Mucosa of rectum (tissue), 2 donors: ENCODE results near the gene C5.

Source experiments
- H3K27ac ChIP-seq, 2 donors: one replicate each; pipeline ENCODE4 v1.7.0; 2013; ENCODE audit warnings: inconsistent platforms in 2 of 2, low read depth in 2 of 2, low read length in 2 of 2
- H3K27me3 ChIP-seq, 2 donors: one replicate each; pipeline ENCODE4 v1.7.0; 2013; ENCODE audit warnings: low read length in 2 of 2; ENCODE audit not compliant: control insufficient read depth in 2 of 2, insufficient read depth in 2 of 2
- H3K36me3 ChIP-seq, 2 donors: one replicate each; pipeline ENCODE4 v1.7.0; 2013; ENCODE audit warnings: low read length in 2 of 2; ENCODE audit not compliant: control insufficient read depth in 2 of 2, insufficient read depth in 2 of 2
- H3K4me1 ChIP-seq, 2 donors: one replicate each; pipeline ENCODE4 v1.7.0; 2013; ENCODE audit warnings: low read length in 2 of 2, mild to moderate bottlenecking in 1 of 2; ENCODE audit not compliant: control insufficient read depth in 2 of 2, insufficient read depth in 2 of 2
- H3K4me3 ChIP-seq, 2 donors: one replicate each; pipeline ENCODE4 v1.7.0; 2013; ENCODE audit warnings: low read length in 2 of 2
- H3K9ac ChIP-seq, 2 donors: one replicate each; pipeline ENCODE4 v1.7.0; 2013; ENCODE audit warnings: low read length in 2 of 2, low read depth in 1 of 2, mild to moderate bottlenecking in 1 of 2
- H3K9me3 ChIP-seq, 2 donors: one replicate each; pipeline ENCODE4 v1.7.0; 2013; ENCODE audit warnings: low read length in 2 of 2; ENCODE audit not compliant: control insufficient read depth in 2 of 2
- donor health status: healthy.
- donor health status: Normal muscosa, but diverticular disease.

Gene C5

GRCh38 chr9:120970244-120970643, 79.8 kb downstream of the C5 start:
- Histone ChIP-seq H3K36me3 (no peaks in the 10 kb centered on the region), H3K27me3 (no peaks in the 10 kb centered on the region), H3K4me3 (no peak overlapping the region), H3K4me1 (no peaks in the 10 kb centered on the region), H3K9ac (no peak overlapping the region), H3K9me3 (no peaks in the 10 kb centered on the region), H3K27ac (no peak overlapping the region)

DNA sequence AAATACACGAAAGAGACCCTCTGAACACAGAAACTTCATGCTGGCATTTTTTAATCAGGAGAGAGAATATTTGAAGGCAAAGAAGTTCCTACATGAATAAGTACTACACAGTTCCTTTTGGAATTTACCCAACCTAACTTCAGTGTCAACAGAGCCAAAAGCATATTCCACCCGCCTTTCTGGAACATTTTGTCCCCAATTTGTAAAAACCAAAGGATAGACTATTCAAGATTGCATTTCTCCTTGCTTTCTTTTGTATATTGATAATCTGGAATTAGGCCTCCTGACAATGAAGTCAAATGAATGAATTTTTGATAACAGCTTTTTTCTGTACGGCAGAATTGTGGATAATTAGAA, 84.1 kb downstream of the C5 start:
- Histone ChIP-seq H3K9me3 (no peaks in the 10 kb centered on the region), H3K9ac (no peak overlapping the region), H3K27ac (no peak overlapping the region), H3K36me3 (no peaks in the 10 kb centered on the region), H3K4me1 (no peaks in the 10 kb centered on the region), H3K27me3 (no peaks in the 10 kb centered on the region), H3K4me3 (no peak overlapping the region)

- H3K9ac ChIP-seq = no peak overlapping the region
- no peaks in the 10 kb centered on the region for H3K9me3 ChIP-seq
- H3K27me3 ChIP-seq = no peaks in the 10 kb centered on the region
- no peaks in the 10 kb centered on the region for H3K4me1 ChIP-seq
- no peaks in the 10 kb centered on the region for H3K36me3 ChIP-seq
- no peak overlapping the region for H3K27ac ChIP-seq
- no peak overlapping the region for H3K4me3 ChIP-seq
Observed at GRCh38 chr9:120965344-120966012, 84.6 kb downstream of the C5 start.

GRCh38 chr9:120961936-120962335, 88.1 kb downstream of the C5 start:
- H3K9ac ChIP-seq = no peak overlapping the region
- no peaks in the 10 kb centered on the region for H3K36me3 ChIP-seq
- H3K4me3 ChIP-seq = no peak overlapping the region
- no peaks in the 10 kb centered on the region for H3K27me3 ChIP-seq
- H3K9me3 ChIP-seq = no peaks in the 10 kb centered on the region
- H3K4me1 ChIP-seq = no peaks in the 10 kb centered on the region
- H3K27ac ChIP-seq = no peak overlapping the region

GRCh38 chr9:120960001-120960400, 90.1 kb downstream of the C5 start:
- Histone ChIP-seq H3K27ac (no peak overlapping the region), H3K4me1 (no peaks in the 10 kb centered on the region), H3K9ac (no peak overlapping the region), H3K4me3 (no peak overlapping the region), H3K36me3 (no peaks in the 10 kb centered on the region), H3K9me3 (no peaks in the 10 kb centered on the region), H3K27me3 (no peaks in the 10 kb centered on the region)

DNA sequence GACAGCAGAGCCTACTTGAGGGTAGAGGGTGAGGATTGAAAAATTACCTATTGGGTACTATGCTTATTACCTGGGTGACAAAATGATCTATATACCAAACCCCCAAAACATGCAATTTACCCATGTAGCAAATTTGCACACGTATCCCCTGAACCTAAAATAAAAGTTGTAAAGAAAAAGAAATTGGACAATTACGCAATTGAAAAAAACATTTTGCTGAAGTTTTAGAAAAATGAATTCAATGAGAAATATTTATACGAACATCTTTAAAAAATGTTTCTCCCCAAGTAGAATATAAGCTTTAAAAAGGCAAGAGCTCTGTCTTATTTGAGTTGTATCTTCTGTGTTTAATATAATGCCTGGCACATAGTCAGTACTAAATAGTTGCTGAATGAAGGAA, 93.2 kb downstream of the C5 start:
- Histone ChIP-seq H3K9me3 (no peaks in the 10 kb centered on the region), H3K9ac (no peak overlapping the region), H3K4me1 (no peaks in the 10 kb centered on the region), H3K4me3 (no peak overlapping the region), H3K27me3 (no peaks in the 10 kb centered on the region), H3K27ac (no peak overlapping the region), H3K36me3 (no peaks in the 10 kb centered on the region)

DNA sequence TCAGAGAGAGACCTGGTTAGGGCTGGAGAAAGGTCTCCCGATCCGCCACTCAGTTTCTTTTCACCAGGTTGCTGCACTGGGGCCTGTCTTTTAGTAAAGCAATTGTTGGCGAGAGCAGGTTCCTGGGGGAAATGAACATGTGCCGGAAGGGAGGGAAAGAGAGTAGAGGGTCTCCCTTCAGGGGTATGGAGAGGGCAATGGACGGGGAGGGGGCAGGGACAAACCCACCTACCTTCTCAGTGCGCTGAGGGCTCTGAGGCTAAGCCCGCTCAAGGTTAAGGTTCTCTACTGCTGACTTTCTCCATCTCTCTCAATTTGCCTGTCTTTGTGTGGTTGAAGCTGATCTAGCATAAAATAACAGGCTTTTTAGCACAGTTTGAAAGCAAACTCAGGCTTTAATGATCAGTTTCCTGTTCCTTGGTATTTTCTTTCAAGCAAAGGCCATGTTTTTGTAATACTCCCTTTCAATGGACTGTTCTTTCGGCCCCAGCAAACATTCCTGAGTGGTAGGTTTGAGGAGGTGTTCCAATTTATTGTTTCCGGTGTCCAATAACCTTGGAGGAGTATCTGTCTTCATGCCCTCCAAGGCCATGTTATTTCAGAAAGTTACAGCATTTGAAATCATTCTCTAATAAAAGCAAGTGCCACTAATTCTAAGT, 98.0 kb downstream of the C5 start:
- Histone ChIP-seq H3K27me3 (no peaks in the 10 kb centered on the region), H3K27ac (no peak overlapping the region), H3K4me3 (no peak overlapping the region), H3K9ac (no peak overlapping the region), H3K9me3 (no peaks in the 10 kb centered on the region), H3K36me3 (no peaks in the 10 kb centered on the region), H3K4me1 (no peaks in the 10 kb centered on the region)

GRCh38 chr9:120950421-120951388, 99.4 kb downstream of the C5 start:
- Histone ChIP-seq H3K4me1 (no peaks in the 10 kb centered on the region), H3K27ac (no peak overlapping the region), H3K36me3 (no peaks in the 10 kb centered on the region), H3K27me3 (no peaks in the 10 kb centered on the region), H3K9me3 (no peaks in the 10 kb centered on the region), H3K9ac (no peak overlapping the region), H3K4me3 (no peak overlapping the region)

DNA sequence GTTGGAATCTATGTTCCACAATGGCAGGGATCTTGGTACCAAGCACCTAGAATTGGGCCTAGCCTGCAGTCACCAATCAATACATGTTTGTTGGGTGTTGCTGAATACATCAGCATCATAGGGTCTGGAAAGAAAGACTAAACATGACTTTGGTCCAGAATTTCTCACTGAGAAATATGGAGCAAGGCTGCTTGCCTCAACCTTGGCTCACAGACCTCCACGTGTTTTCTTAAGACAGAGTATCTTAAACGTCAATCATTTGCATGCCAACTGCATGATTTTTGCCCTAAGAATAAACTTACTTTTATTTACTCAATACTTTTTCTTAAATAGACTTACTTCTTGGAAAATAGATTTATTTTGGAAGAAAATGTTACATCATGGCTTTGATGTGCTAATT, 100.8 kb downstream of the C5 start:
- no peak overlapping the region for H3K27ac ChIP-seq

GRCh38 chr9:120948824-120949223, 101.3 kb downstream of the C5 start:
- H3K9me3 ChIP-seq = no peaks in the 10 kb centered on the region
- H3K36me3 ChIP-seq = no peaks in the 10 kb centered on the region
- H3K4me1 ChIP-seq = no peaks in the 10 kb centered on the region
- H3K9ac ChIP-seq = no peak overlapping the region
- H3K27ac ChIP-seq = no peak overlapping the region
- H3K27me3 ChIP-seq = no peaks in the 10 kb centered on the region
- no peak overlapping the region for H3K4me3 ChIP-seq

More for the DNA sequence above, 100.8 kb downstream of the C5 start:
- no peaks in the 10 kb centered on the region for H3K27me3 ChIP-seq
- no peaks in the 10 kb centered on the region for H3K9me3 ChIP-seq
- no peak overlapping the region for H3K9ac ChIP-seq
- H3K4me3 ChIP-seq = no peak overlapping the region
- no peaks in the 10 kb centered on the region for H3K36me3 ChIP-seq
- H3K4me1 ChIP-seq = no peaks in the 10 kb centered on the region
